OCI-LY3 (cell line): ENCODE results near the gene RESF1.
A peak's percentile ranks its signal among the peaks of the same experiment; 100 is the strongest.

Source experiments
- H2AFZ ChIP-seq: fragments of 200-600, 300-600 bp; shearing (Covaris generic); 2 replicates; pipeline ENCODE4 v1.6.0; 2014; ENCODE audit warnings: antibody characterized with exemption, low read depth, low read length
- H3K27ac ChIP-seq: fragments of 200-600, 300-600 bp; sonication (generic); 2 replicates; pipeline ENCODE4 v1.5.1; 2014; ENCODE audit warnings: mild to moderate bottlenecking, low read length, moderate library complexity, mixed read lengths
- H3K27me3 ChIP-seq: fragments of 200-600, 300-600 bp; sonication (generic); 2 replicates; pipeline ENCODE4 v1.6.1; 2014; ENCODE audit warnings: low read depth, low read length, mixed read lengths
- H3K36me3 ChIP-seq: fragments of 200-600, 300-600 bp; sonication (generic); replicated peaks from 2 replicates; pipeline ENCODE3; 2014; ENCODE audit warnings: low read depth, low read length, mixed read lengths
- H3K4me1 ChIP-seq: fragments of 300-600, 200-600 bp; sonication (generic); 2 replicates; pipeline ENCODE4 v1.6.1; 2014; ENCODE audit warnings: low read length, mixed read lengths
- H3K4me2 ChIP-seq: fragments of 200-600, 300-600 bp; sonication (generic); 2 replicates; pipeline ENCODE4 v1.6.1; 2014; ENCODE audit warnings: low read length, mixed read lengths
- H3K4me3 ChIP-seq: fragments of 300-600, 200-600 bp; sonication (generic); 2 replicates; pipeline ENCODE4 v1.5.1; 2014; ENCODE audit warnings: antibody characterized with exemption, mild to moderate bottlenecking, low read length, moderate library complexity
- H3K79me2 ChIP-seq: fragments of 300-600, 200-600 bp; shearing (Covaris generic); 2 replicates; pipeline ENCODE4 v1.6.1; 2014; ENCODE audit warnings: mild to moderate bottlenecking, low read length, mixed read lengths
- H3K9ac ChIP-seq: fragments of 300-600, 200-600 bp; shearing (Covaris generic); 2 replicates; pipeline ENCODE4 v1.6.0; 2014; ENCODE audit warnings: mild to moderate bottlenecking, low read length, moderate library complexity
- H3K9me3 ChIP-seq: fragments of 200-600, 300-600 bp; shearing (Covaris generic); 2 replicates; pipeline ENCODE4 v1.6.1; 2014; ENCODE audit warnings: low read length, mixed read lengths; ENCODE audit not compliant: insufficient read depth
- H4K20me1 ChIP-seq: fragments of 200-600, 300-600 bp; sonication (generic); 2 replicates; pipeline ENCODE4 v1.6.1; 2016; ENCODE audit warnings: low read length, mixed read lengths; ENCODE audit not compliant: insufficient read depth
- CTCF ChIP-seq: fragments of 200-600, 300-600 bp; sonication (generic); IDR thresholded peaks from 2 replicates; pipeline ENCODE4 v1.5.1; 2014; ENCODE audit warnings: antibody characterized with exemption, low read length, low read depth
- EZH2phosphoT487 ChIP-seq: fragments of 200-600 bp; shearing (Covaris generic); IDR thresholded peaks from 2 replicates; pipeline ENCODE4 v1.6.1; 2018; ENCODE audit warnings: antibody characterized with exemption, mixed run types, low read depth

Gene RESF1

GRCh38 chr12:31952418-31952817 is 6.8 kb upstream of the RESF1 start:
- no peak overlapping the region for H3K27ac ChIP-seq
- peaks cover 9% of the 10 kb centered on the region; the same call in 1 of the 2 replicates for H3K9me3 ChIP-seq
- H4K20me1 ChIP-seq, result no peaks in the 10 kb centered on the region
- H3K9ac ChIP-seq, result no peak overlapping the region
- H3K4me2 ChIP-seq, result no peak overlapping the region
- no peak overlapping the region for H2AFZ ChIP-seq
- H3K4me1 ChIP-seq, result peaks cover 16% of the 10 kb centered on the region
- TF ChIP-seq CTCF (no peak), EZH2phosphoT487 (no peak)
- peaks cover 10% of the 10 kb centered on the region for H3K36me3 ChIP-seq
- no peaks in the 10 kb centered on the region for H3K27me3 ChIP-seq
- no peak overlapping the region for H3K4me3 ChIP-seq
- no peaks in the 10 kb centered on the region for H3K79me2 ChIP-seq

GRCh38 chr12:31954925-31955858 is 4.0 kb upstream of the RESF1 start:
- H3K79me2 ChIP-seq, result peaks cover 14% of the 10 kb centered on the region
- no peak overlapping the region for H3K9ac ChIP-seq
- H3K4me2 ChIP-seq, result no peak overlapping the region
- no peak overlapping the region for H2AFZ ChIP-seq
- H3K4me3 ChIP-seq, result no peak overlapping the region
- TF ChIP-seq CTCF (no peak; the same call in 1 of the 2 replicates), EZH2phosphoT487 (no peak)
- H3K27ac ChIP-seq, result no peak overlapping the region
- peaks cover 9% of the 10 kb centered on the region; the same call in 1 of the 2 replicates for H3K9me3 ChIP-seq
- H4K20me1 ChIP-seq, result peaks cover under 1% of the 10 kb centered on the region; the same call in 1 of the 2 replicates
- no peaks in the 10 kb centered on the region for H3K27me3 ChIP-seq
- H3K4me1 ChIP-seq, result peaks cover 21% of the 10 kb centered on the region
- H3K36me3 ChIP-seq, result peaks cover 9% of the 10 kb centered on the region

DNA sequence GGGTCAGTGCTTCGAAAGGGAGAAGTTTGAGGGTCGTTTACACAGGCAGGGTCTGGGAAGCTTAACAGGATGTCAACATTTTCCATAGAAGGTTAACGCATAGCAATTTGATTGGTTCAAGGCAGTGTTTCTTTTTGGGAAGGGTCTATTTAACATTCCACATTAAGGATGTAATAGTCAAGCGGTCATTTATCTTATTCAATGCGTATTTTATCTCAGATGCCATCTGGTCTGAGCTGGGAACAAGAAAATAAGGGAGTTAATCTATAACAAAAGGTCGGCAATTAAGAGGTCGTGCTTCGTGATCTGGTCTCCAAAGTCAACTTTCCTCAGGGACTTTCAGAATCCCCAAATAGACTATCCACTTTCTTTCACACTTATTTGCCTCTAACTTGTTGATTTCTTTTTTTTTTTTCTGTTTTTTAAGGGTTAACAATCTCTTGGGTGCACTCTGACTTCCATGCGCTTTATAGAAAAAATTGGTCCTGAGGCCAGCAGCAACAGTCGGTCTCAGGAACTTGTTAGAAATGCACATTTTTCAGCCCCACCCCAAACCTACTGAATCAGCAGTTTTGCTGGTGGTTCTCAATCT is 550 bp upstream of the RESF1 start:
- 0 out of 2 replicates have a peak, but pooled peaks cover 1% of the 10 kb centered on the region for H3K9me3 ChIP-seq
- H3K4me3 ChIP-seq, result peak overlapping the region; percentile 85
- H3K9ac ChIP-seq, result peak overlapping the region; percentile 79
- peak overlapping the region; percentile 87 for H3K4me2 ChIP-seq
- TF ChIP-seq CTCF, result no peak
- TF ChIP-seq EZH2phosphoT487, result no peak
- H4K20me1 ChIP-seq, result peaks cover 17% of the 10 kb centered on the region
- H2AFZ ChIP-seq, result peak overlapping the region; percentile 55
- no peaks in the 10 kb centered on the region for H3K27me3 ChIP-seq
- peaks cover 28% of the 10 kb centered on the region for H3K4me1 ChIP-seq
- H3K36me3 ChIP-seq, result peaks cover 28% of the 10 kb centered on the region
- H3K27ac ChIP-seq, result peak overlapping the region; percentile 77
- peaks cover 48% of the 10 kb centered on the region for H3K79me2 ChIP-seq

DNA sequence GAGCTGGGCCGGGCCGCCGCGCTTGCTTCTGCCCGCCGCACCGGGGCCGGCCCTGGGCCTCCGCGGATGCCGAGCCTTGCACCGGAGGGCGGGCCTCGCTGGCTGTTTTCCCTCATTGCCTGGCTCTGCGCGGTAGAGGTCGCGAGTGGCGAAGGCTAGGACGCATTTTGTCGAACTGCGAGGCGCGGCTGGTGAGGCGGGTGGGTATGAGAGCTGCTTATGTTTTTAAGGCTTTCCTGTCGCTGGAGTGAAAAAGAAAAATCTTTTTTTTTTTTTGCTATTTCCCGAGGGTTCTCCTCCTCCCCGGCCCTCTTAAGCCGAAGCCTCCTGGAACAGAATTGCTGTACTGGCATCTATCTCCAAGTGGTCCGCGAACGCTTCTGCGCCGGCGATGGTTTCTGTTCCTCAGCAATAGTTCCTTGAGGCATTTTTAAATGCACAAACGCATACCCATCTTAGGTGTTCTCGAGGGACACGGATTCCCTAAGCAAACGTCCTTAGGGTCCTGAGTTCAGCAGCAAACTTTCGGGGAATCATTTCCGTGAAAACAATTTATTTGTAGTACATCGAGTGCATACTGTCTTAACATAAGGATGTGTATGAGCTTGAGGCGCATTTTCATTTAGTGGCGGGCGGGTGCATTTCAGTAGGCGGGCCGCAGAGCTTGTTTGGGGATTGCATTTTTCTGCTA is 631 bp downstream of the RESF1 start:
- H4K20me1 ChIP-seq, result peaks cover 28% of the 10 kb centered on the region
- 0 out of 2 replicates have a peak, but pooled peaks cover 11% of the 10 kb centered on the region for H3K9me3 ChIP-seq
- H2AFZ ChIP-seq, result no peak overlapping the region
- peaks cover 40% of the 10 kb centered on the region for H3K36me3 ChIP-seq
- peaks cover 29% of the 10 kb centered on the region for H3K4me1 ChIP-seq
- H3K27ac ChIP-seq, result peak overlapping the region; percentile 77
- TF ChIP-seq EZH2phosphoT487 (no peak), CTCF (no peak; the same call in none of the 2 replicates)
- H3K4me3 ChIP-seq, result peak overlapping the region; percentile 85
- no peaks in the 10 kb centered on the region for H3K27me3 ChIP-seq
- H3K79me2 ChIP-seq, result peaks cover 60% of the 10 kb centered on the region
- peak overlapping the region; percentile 79 for H3K9ac ChIP-seq
- peak overlapping the region; percentile 85 for H3K4me2 ChIP-seq
